Neural cell (in vitro differentiated cells): ENCODE results near the gene REEP6. TPM values are rescaled to one million over a fixed set of nuclear protein-coding genes. Genes with fewer than 3 reads are reported as not detected.
A peak's percentile ranks its signal among the peaks of the same experiment; 100 is the strongest.

ENCODE experiments used
- H2AFZ ChIP-seq: fragments of 200-600, 300-800 bp; sonication (generic), shearing (Covaris generic); 2 replicates; pipeline ENCODE4 v1.6.0; 2014; ENCODE audit warnings: low read depth, mild to moderate bottlenecking, antibody characterized with exemption, low read length, moderate library complexity
- H3F3A ChIP-seq: fragments of 200-600 bp; shearing (Covaris generic); 2 replicates; pipeline ENCODE4 v1.6.1; 2016; ENCODE audit warnings: mild to moderate bottlenecking, moderate library complexity, mixed read lengths, antibody characterized with exemption, low read length; ENCODE audit not compliant: insufficient read depth, poor library complexity, severe bottlenecking
- H3K27ac ChIP-seq: fragments of 200-600, 300-800 bp; sonication (generic), shearing (Covaris generic); 2 replicates; pipeline ENCODE4 v1.5.1; 2014; ENCODE audit warnings: mild to moderate bottlenecking, low read length, moderate library complexity
- H3K27me3 ChIP-seq: fragments of 300-800, 200-600 bp; sonication (generic), shearing (Covaris generic); 2 replicates; pipeline ENCODE4 v1.6.0; 2014; ENCODE audit warnings: mild to moderate bottlenecking, low read depth, low read length, moderate library complexity; ENCODE audit not compliant: insufficient read depth
- H3K36me3 ChIP-seq: fragments of 300-800, 200-600 bp; sonication (generic), shearing (Covaris generic); 2 replicates; pipeline ENCODE4 v1.5.1; 2014; ENCODE audit warnings: mild to moderate bottlenecking, antibody characterized with exemption, low read length, moderate library complexity; ENCODE audit not compliant: insufficient read depth
- H3K4me2 ChIP-seq: fragments of 300-800, 200-600 bp; sonication (generic), shearing (Covaris generic); 2 replicates; pipeline ENCODE4 v1.6.0; 2014; ENCODE audit warnings: mild to moderate bottlenecking, low read length
- H3K4me3 ChIP-seq: fragments of 300-800, 200-600 bp; sonication (generic), shearing (Covaris generic); 2 replicates; pipeline ENCODE4 v1.5.1; 2014; ENCODE audit warnings: mild to moderate bottlenecking, low read length, moderate library complexity
- H3K79me2 ChIP-seq: fragments of 200-600 bp; shearing (Covaris generic); replicated peaks from 2 replicates; pipeline ENCODE4 v1.6.0; 2014; ENCODE audit warnings: mild to moderate bottlenecking, low read length, moderate library complexity; ENCODE audit not compliant: insufficient read depth
- H3K9ac ChIP-seq: fragments of 300-800, 200-600 bp; sonication (generic), shearing (Covaris generic); 2 replicates; pipeline ENCODE4 v1.6.1; 2016; ENCODE audit warnings: mild to moderate bottlenecking, low read length, mixed read lengths
- H3K9me2 ChIP-seq: fragments of 200-600 bp; shearing (Covaris generic); 2 replicates; pipeline ENCODE4 v1.6.1; 2016; ENCODE audit warnings: mild to moderate bottlenecking, low read length, mixed read lengths; ENCODE audit not compliant: insufficient read depth
- H3K9me3 ChIP-seq: fragments of 200-600, 300-800 bp; sonication (generic), shearing (Covaris generic); 2 replicates; pipeline ENCODE4 v1.6.1; 2016; ENCODE audit warnings: mild to moderate bottlenecking, mixed run types, low read length, moderate library complexity, mixed read lengths
- H4K20me1 ChIP-seq: fragments of 200-600 bp; shearing (Covaris generic); 2 replicates; pipeline ENCODE4 v1.6.1; 2016; ENCODE audit warnings: mild to moderate bottlenecking, mixed run types; ENCODE audit not compliant: insufficient read depth
- EP300 ChIP-seq: fragments of 450-650 bp; conservative IDR thresholded peaks from 2 replicates; pipeline ENCODE4 v1.6.1; 2014; ENCODE audit warnings: antibody characterized with exemption, mild to moderate bottlenecking, moderate library complexity; ENCODE audit not compliant: poor library complexity, severe bottlenecking
- EZH2 ChIP-seq: fragments of 200-600, 300-800 bp; shearing (Covaris generic), sonication (generic); IDR thresholded peaks from 2 replicates; pipeline ENCODE4 v1.6.1; 2014; ENCODE audit warnings: antibody characterized with exemption, low read length, borderline replicate concordance, mild to moderate bottlenecking; ENCODE audit not compliant: insufficient read depth, poor library complexity, severe bottlenecking
- MXI1 ChIP-seq: fragments of 450-650 bp; conservative IDR thresholded peaks from 2 replicates; pipeline ENCODE4 v1.6.1; 2014; ENCODE audit warnings: antibody characterized with exemption, mild to moderate bottlenecking; ENCODE audit not compliant: poor library complexity, severe bottlenecking
- POLR2AphosphoS5 ChIP-seq: IDR thresholded peaks from 2 replicates; pipeline ENCODE4 v1.6.1; 2012
- RAD21 ChIP-seq: fragments of 450-650 bp; conservative IDR thresholded peaks from 2 replicates; pipeline ENCODE4 v1.6.1; 2014; ENCODE audit warnings: antibody characterized with exemption, mild to moderate bottlenecking, moderate library complexity
- SMC3 ChIP-seq: fragments of 450-650 bp; conservative IDR thresholded peaks from 2 replicates; pipeline ENCODE4 v1.6.1; 2014; ENCODE audit warnings: antibody characterized with exemption, mild to moderate bottlenecking, moderate library complexity; ENCODE audit not compliant: poor library complexity
- TAF1 ChIP-seq: IDR thresholded peaks from 2 replicates; pipeline ENCODE4 v1.6.1; 2012; ENCODE audit warnings: low read depth
- polyA plus RNA-seq: library from polyadenylated mRNA; depleted of rRNA; stranded (reverse); fragments of >200 nt; gene quantifications from 2 replicates; pipeline ENCODE4 v1.2.3, GENCODE V29; 2014
- TF ChIP-seq, protein P1 (sequence below): fragments of 450-650 bp; IDR thresholded peaks from 2 replicates; pipeline ENCODE4 v1.5.1; 2014; ENCODE audit warnings: antibody characterized with exemption, mild to moderate bottlenecking, moderate library complexity; ENCODE audit not compliant: poor library complexity, severe bottlenecking
- TF ChIP-seq, protein P2 (sequence below): IDR thresholded peaks from 2 replicates; pipeline ENCODE4 v1.6.1; 2012; ENCODE audit warnings: borderline replicate concordance

REEP6 gene
- polyA plus RNA-seq, 1 donor from 2014 or later: 10.7 TPM

DNA sequence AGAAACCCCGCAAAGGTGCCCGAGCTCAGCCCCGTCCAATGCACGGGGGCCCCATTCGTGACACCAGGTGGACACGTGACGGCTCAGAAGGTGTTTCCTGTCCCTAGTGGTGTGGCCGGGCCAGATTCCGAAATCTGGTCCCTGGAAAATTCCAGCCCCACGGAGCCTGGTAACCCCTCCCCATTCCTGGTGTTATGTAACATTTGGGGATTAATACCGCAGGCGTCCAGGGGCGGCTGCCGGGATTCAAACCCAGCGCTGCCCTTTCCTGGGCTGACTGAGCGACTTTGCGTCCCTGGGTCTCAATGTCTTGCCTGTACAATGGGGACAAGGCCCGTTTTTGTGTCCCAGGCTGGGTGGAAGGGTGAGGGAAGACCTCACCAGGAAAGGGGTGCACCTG, 31.9 kb downstream of the REEP6 start:
- H3K79me2 ChIP-seq: no peaks in the 10 kb centered on the region
- peaks cover 24% of the 10 kb centered on the region for H3K27me3 ChIP-seq
- TF ChIP-seq SMC3 (no peak), EP300 (no peak), RAD21 (no peak), EZH2 (no peak), POLR2AphosphoS5 (no peak), TAF1 (no peak), MXI1 (no peak)
- TF ChIP-seq, protein P1, sequence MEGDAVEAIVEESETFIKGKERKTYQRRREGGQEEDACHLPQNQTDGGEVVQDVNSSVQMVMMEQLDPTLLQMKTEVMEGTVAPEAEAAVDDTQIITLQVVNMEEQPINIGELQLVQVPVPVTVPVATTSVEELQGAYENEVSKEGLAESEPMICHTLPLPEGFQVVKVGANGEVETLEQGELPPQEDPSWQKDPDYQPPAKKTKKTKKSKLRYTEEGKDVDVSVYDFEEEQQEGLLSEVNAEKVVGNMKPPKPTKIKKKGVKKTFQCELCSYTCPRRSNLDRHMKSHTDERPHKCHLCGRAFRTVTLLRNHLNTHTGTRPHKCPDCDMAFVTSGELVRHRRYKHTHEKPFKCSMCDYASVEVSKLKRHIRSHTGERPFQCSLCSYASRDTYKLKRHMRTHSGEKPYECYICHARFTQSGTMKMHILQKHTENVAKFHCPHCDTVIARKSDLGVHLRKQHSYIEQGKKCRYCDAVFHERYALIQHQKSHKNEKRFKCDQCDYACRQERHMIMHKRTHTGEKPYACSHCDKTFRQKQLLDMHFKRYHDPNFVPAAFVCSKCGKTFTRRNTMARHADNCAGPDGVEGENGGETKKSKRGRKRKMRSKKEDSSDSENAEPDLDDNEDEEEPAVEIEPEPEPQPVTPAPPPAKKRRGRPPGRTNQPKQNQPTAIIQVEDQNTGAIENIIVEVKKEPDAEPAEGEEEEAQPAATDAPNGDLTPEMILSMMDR: no peak
- TF ChIP-seq, protein P2, sequence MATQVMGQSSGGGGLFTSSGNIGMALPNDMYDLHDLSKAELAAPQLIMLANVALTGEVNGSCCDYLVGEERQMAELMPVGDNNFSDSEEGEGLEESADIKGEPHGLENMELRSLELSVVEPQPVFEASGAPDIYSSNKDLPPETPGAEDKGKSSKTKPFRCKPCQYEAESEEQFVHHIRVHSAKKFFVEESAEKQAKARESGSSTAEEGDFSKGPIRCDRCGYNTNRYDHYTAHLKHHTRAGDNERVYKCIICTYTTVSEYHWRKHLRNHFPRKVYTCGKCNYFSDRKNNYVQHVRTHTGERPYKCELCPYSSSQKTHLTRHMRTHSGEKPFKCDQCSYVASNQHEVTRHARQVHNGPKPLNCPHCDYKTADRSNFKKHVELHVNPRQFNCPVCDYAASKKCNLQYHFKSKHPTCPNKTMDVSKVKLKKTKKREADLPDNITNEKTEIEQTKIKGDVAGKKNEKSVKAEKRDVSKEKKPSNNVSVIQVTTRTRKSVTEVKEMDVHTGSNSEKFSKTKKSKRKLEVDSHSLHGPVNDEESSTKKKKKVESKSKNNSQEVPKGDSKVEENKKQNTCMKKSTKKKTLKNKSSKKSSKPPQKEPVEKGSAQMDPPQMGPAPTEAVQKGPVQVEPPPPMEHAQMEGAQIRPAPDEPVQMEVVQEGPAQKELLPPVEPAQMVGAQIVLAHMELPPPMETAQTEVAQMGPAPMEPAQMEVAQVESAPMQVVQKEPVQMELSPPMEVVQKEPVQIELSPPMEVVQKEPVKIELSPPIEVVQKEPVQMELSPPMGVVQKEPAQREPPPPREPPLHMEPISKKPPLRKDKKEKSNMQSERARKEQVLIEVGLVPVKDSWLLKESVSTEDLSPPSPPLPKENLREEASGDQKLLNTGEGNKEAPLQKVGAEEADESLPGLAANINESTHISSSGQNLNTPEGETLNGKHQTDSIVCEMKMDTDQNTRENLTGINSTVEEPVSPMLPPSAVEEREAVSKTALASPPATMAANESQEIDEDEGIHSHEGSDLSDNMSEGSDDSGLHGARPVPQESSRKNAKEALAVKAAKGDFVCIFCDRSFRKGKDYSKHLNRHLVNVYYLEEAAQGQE: no peak
- H3K9ac ChIP-seq: no peak overlapping the region
- H3F3A ChIP-seq: no peaks in the 10 kb centered on the region
- H3K4me3 ChIP-seq: no peak overlapping the region
- H4K20me1 ChIP-seq: no peaks in the 10 kb centered on the region
- H3K9me3 ChIP-seq: no peaks in the 10 kb centered on the region
- H3K9me2 ChIP-seq: no peaks in the 10 kb centered on the region
- H3K4me2 ChIP-seq: no peak overlapping the region
- no peak overlapping the region for H2AFZ ChIP-seq
- H3K36me3 ChIP-seq: no peaks in the 10 kb centered on the region
- no peak overlapping the region for H3K27ac ChIP-seq

DNA sequence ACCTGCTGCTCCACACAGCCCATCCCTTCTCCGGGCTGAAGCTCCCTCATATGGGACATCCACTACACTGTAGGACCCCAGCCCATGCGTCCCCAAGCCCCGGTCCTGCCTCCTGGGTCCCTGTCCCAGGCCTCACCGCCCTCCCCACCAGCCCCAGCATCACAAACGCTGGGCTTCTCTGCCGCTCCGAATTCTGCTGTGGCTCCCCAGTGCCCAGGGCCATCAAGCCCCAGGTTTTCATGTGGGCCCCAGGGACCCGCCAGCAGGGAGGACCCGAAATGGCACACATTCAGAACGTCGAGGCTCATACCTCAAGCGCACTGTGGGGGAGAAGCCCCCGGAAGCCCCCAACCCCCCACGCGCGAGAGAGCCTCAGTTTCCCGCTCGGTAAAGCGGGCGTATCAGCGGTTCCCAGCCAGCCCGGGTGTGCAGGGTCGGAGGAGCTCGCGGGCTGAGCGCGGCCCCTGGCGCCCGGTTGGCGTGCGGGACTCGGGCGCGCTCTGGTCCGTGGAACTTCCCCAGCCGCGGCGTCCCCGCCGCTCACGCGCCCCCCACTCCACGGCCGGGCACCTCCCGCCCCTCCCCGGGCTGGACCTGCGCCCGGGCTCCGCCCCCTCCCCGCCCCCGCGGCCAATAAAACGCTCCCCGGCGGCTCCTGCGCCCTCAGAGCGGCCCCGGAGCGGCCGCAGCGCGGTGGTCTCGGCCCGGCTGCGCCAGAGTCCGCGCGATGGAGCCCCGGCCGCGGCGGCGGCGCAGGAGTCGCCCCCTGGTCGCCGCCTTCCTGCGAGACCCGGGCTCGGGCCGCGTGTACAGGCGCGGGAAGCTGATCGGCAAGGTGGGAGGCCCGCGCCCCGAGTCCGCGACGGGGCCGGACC, 32.7 kb downstream of the REEP6 start, which contains the start of gene PLK5:
Gene PLK5 (plus strand): TSS at position 666 of the 875 bp plus-strand sequence. CDS start 2,920 bp downstream, outside the sequence.
- H3K4me2 ChIP-seq: no peak within 1 kb of the TSS

More for the DNA sequence above, 32.7 kb downstream of the REEP6 start, which contains the start of gene PLK5:
- Histone ChIP-seq H3K9ac (peak within 1 kb of the TSS; percentile 23), H3K36me3 (no peaks in the 10 kb centered on the region), H3K9me3 (no peaks in the 10 kb centered on the region), H3K79me2 (no peaks in the 10 kb centered on the region), H2AFZ (no peak within 1 kb of the TSS), H3K4me3 (peak within 1 kb of the TSS; percentile 59), H3K9me2 (no peaks in the 10 kb centered on the region), H3K27me3 (peaks cover 24% of the 10 kb centered on the region), H3K27ac (no peak within 1 kb of the TSS), H4K20me1 (no peaks in the 10 kb centered on the region), H3F3A (no peaks in the 10 kb centered on the region)
- TF ChIP-seq SMC3 (no peak), MXI1 (no peak), EZH2 (no peak), EP300 (no peak), TAF1 (no peak), RAD21 (no peak), POLR2AphosphoS5 (no peak)
- TF ChIP-seq, protein P1: no peak
- TF ChIP-seq, protein P2: no peak
